HG03045 (cell line): ENCODE data around the gene ADAMTS2.

Experiments
- ATAC-seq: cut with Tn5 transposase; IDR thresholded peaks from one replicate; pipeline ENCODE4 v1.9.1; 2021; ENCODE audit warnings: mild to moderate bottlenecking, moderate library complexity; ENCODE audit not compliant: unreplicated experiment

Gene ADAMTS2

GRCh38 chr5:179269781-179270543 is 75.3 kb downstream of the ADAMTS2 start:
- ATAC-seq = no peak

- ATAC-seq = no peak
Observed at GRCh38 chr5:179268966-179269693, 76.1 kb downstream of the ADAMTS2 start.

GRCh38 chr5:179268399-179268952 is 76.8 kb downstream of the ADAMTS2 start:
- ATAC-seq = no peak

GRCh38 chr5:179267671-179268083 is 77.6 kb downstream of the ADAMTS2 start:
- ATAC-seq = no peak

GRCh38 chr5:179267071-179267670 is 78.1 kb downstream of the ADAMTS2 start:
- no peak for ATAC-seq

- no peak for ATAC-seq
Observed at GRCh38 chr5:179266291-179267070, 78.8 kb downstream of the ADAMTS2 start.

- no peak for ATAC-seq
Observed at GRCh38 chr5:179265514-179266290, 79.6 kb downstream of the ADAMTS2 start.

GRCh38 chr5:179264783-179265513 is 80.3 kb downstream of the ADAMTS2 start:
- no peak for ATAC-seq

GRCh38 chr5:179264053-179264782 is 81.0 kb downstream of the ADAMTS2 start:
- no peak for ATAC-seq

GRCh38 chr5:179263391-179264052 is 81.7 kb downstream of the ADAMTS2 start:
- no peak for ATAC-seq

- no peak for ATAC-seq
Observed at GRCh38 chr5:179262126-179262920, 82.9 kb downstream of the ADAMTS2 start.

- no peak for ATAC-seq
Observed at GRCh38 chr5:179261301-179262125, 83.7 kb downstream of the ADAMTS2 start.

GRCh38 chr5:179260324-179261070 is 84.8 kb downstream of the ADAMTS2 start:
- ATAC-seq = no peak

- no peak for ATAC-seq
Observed at GRCh38 chr5:179259731-179260323, 85.4 kb downstream of the ADAMTS2 start.
